NCI-H2107 (cell line): ENCODE measurements around the gene APBA3.

Experiments used
- DNase-seq: peaks from one replicate; lab custom pipeline; 2025; lab: John Stamatoyannopoulos, UW

APBA3 gene

DNA sequence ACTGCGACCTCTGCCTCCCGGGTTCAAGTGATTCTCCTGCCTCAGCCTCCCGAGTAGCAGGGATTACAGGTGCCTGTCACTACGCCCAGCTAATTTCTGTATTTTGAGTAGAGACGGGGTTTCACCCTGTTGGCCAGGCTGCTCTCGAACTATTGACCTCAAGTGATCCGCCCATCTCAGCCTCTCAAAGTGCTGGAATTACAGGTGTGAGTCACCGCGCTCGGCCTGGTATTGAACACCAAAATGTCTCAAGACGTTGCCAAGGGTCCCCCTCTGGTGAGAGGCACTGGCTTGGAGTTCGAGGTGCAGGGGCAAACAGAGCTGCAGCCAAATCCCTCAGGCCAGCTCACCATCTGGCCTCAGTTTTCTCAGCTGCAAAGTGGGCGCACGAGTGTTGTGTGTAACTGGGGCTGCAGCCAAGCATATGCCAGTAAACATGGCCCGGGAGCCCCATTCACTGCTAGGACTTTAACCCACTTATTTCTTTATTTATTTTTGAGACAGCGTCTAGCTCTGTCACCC lies 45.3 kb downstream of the APBA3 start:
- no peak for DNase-seq

GRCh38 chr19:3712663-3713611 lies 48.6 kb downstream of the APBA3 start:
- DNase-seq: no peak

DNA sequence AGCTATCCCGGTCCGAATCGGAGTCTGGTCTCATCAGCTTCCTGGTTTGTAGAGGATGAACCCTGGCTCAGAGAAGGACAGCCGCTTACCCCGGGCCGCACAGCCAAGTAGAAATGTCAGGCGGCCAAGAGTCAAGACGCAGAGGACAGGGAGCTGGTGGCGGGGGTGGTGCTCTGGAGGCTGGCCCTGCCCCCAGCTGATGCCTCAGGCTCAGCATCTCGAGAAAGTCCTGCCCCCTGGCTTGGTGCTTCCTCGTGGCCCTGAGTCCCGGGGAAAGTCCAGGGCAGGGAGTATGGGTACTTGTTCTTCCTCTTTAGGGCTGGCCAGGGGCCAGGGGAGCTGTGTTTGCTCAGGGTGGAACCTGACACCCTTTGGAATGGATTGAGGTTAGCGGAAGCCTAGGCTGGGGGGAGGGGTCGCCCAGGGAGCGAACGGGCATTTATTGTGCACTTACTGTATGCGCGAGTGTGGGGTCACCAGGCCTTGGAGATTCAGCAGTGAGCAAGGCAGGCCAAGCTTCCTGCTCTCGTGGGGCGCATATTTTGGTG lies 51.2 kb downstream of the APBA3 start:
- peak; percentile 48 for DNase-seq

DNA sequence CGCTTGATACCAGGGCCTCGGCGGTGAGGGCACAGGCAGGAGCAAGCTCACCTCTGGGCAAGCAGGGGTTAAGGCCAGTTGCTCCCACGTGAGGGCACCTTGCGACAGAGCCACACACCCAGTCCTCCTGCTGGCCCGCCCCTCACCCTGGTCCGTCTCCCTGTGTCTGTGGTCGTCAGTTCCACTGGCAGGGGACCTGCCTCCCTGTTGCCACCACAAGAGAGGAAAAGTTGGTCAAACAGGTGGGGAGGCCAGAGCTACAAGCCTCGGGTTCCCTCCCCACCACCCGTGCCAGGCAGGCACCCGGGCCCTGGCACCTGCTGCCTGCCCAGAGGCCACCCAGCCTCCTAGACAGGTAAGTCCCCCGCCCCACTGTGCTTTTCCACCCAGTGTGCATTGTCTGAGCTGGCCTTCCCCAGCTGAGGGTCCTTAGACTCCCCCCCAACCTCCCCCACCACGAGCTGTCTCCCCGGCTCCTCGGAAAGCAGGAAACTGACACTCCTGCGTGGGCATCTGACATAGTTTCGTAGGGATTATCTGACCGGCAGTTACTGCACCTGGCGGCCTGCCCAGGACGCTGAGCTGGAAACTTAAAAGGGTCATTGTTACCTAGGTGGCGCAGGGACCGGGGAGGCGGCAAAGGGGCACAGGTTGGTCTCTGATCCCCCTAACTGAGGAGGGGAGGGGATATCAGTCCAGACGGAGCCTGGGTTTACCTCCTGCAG lies 53.1 kb downstream of the APBA3 start, which contains the start of gene TJP3:
Gene TJP3, plus strand, starts transcription at position 178 of the 725 bp plus-strand sequence. CDS start 20,049 bp downstream, outside the sequence.
- no peak for DNase-seq

- DNase-seq: no peak
These were observed 53.7 kb downstream of the APBA3 start for GRCh38 chr19:3707868-3708206.

GRCh38 chr19:3701200-3701599 lies 60.3 kb downstream of the APBA3 start:
- DNase-seq: no peak
